Breast epithelium (tissue), 3 donors: ENCODE results near the gene EML1.

Experiments
- POLR2A ChIP-seq: fragments of 450-650 bp; IDR thresholded peaks from one replicate; pipeline ENCODE4 v1.6.1; 2016; ENCODE audit warnings: antibody characterized with exemption, mild to moderate bottlenecking, moderate library complexity
- POLR2AphosphoS5 ChIP-seq, 3 donors: sonication (generic); formaldehyde crosslinking; IDR thresholded peaks; one replicate each; pipeline ENCODE4 v1.6.1; 2017; ENCODE audit warnings: antibody characterized with exemption in 3 of 3
- TF ChIP-seq, protein P1 (sequence below), 3 donors: fragments of 450-650 bp; IDR thresholded peaks; one replicate each; pipeline ENCODE4 v1.5.1; 2016 to 2017; ENCODE audit warnings: antibody characterized with exemption in 3 of 3, mild to moderate bottlenecking in 3 of 3, moderate library complexity in 3 of 3

- TF ChIP-seq, protein P1, sequence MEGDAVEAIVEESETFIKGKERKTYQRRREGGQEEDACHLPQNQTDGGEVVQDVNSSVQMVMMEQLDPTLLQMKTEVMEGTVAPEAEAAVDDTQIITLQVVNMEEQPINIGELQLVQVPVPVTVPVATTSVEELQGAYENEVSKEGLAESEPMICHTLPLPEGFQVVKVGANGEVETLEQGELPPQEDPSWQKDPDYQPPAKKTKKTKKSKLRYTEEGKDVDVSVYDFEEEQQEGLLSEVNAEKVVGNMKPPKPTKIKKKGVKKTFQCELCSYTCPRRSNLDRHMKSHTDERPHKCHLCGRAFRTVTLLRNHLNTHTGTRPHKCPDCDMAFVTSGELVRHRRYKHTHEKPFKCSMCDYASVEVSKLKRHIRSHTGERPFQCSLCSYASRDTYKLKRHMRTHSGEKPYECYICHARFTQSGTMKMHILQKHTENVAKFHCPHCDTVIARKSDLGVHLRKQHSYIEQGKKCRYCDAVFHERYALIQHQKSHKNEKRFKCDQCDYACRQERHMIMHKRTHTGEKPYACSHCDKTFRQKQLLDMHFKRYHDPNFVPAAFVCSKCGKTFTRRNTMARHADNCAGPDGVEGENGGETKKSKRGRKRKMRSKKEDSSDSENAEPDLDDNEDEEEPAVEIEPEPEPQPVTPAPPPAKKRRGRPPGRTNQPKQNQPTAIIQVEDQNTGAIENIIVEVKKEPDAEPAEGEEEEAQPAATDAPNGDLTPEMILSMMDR (IDR thresholded peaks at IDR 0.05) = no peak
- TF ChIP-seq POLR2AphosphoS5 (IDR thresholded peaks at IDR 0.05) (no peak), POLR2A (no peak)
Measured at GRCh38 chr14:99852578-99852977, 59.4 kb downstream of the EML1 start.
